GM23338 (cell line): ENCODE data around the gene CSTF3. TPM values are rescaled to one million over a fixed set of nuclear protein-coding genes. Genes with fewer than 3 reads are reported as not detected.

Experiments
- ATAC-seq: fragments of 200-7000 bp; cut with Tn5 transposase; 3 replicates; pipeline ENCODE4 v1.9.1; 2020
- DNase-seq: peaks from one replicate; pipeline ENCODE4 v3.0.0-alpha.2; 2015; ENCODE audit warnings: low spot score
- H2AFZ ChIP-seq: fragments of 200-600 bp; sonication (generic); 2 replicates; pipeline ENCODE4 v1.8.0; 2016; ENCODE audit warnings: antibody characterized with exemption, mild to moderate bottlenecking, moderate library complexity
- H3F3A ChIP-seq: fragments of 200-600 bp; sonication (generic); replicated peaks from 2 replicates; pipeline ENCODE4 v1.8.0; 2017; ENCODE audit warnings: antibody characterized with exemption, mixed run types, low read depth
- H3K27ac ChIP-seq: fragments of 200-600 bp; sonication (generic); 2 replicates; pipeline ENCODE4 v1.6.1; 2016; ENCODE audit warnings: low read depth
- H3K27me3 ChIP-seq: fragments of 200-600 bp; sonication (generic); 2 replicates; pipeline ENCODE4 v1.8.0; 2016; ENCODE audit warnings: mild to moderate bottlenecking, mixed run types, moderate library complexity; ENCODE audit not compliant: insufficient read depth
- H3K36me3 ChIP-seq: fragments of 200-600 bp; sonication (generic); 2 replicates; pipeline ENCODE4 v1.8.0; 2016; ENCODE audit warnings: mild to moderate bottlenecking; ENCODE audit not compliant: insufficient read depth
- H3K4me1 ChIP-seq: fragments of 200-600 bp; sonication (generic); 2 replicates; pipeline ENCODE4 v1.8.0; 2016; ENCODE audit warnings: mild to moderate bottlenecking, moderate library complexity; ENCODE audit not compliant: insufficient read depth
- H3K4me2 ChIP-seq: fragments of 200-600 bp; sonication (generic); 2 replicates; pipeline ENCODE4 v1.7.1; 2017; ENCODE audit warnings: mixed run types
- H3K4me3 ChIP-seq: fragments of 200-600 bp; sonication (generic); 2 replicates; pipeline ENCODE4 v1.6.1; 2016; ENCODE audit warnings: mixed run types
- H3K79me2 ChIP-seq: fragments of 200-600 bp; sonication (generic); replicated peaks from 2 replicates; pipeline ENCODE4 v1.8.0; 2017; ENCODE audit warnings: mild to moderate bottlenecking; ENCODE audit not compliant: insufficient read depth
- H3K9me2 ChIP-seq: fragments of 200-600 bp; sonication (generic); 2 replicates; pipeline ENCODE4 v1.8.0; 2017; ENCODE audit not compliant: insufficient read depth
- H4K20me1 ChIP-seq: fragments of 200-600 bp; sonication (generic); replicated peaks from 2 replicates; pipeline ENCODE4 v1.8.0; 2017; ENCODE audit warnings: mild to moderate bottlenecking; ENCODE audit not compliant: insufficient read depth
- H3K27ac Mint-ChIP-seq: 2 replicates; pipeline ENCODE4 v1.8.0; 2020; ENCODE audit warnings: inconsistent platforms, mild to moderate bottlenecking, moderate library complexity, mixed read lengths
- H3K27me3 Mint-ChIP-seq: 3 replicates; pipeline ENCODE4 v1.8.0; 2022; ENCODE audit warnings: low read depth, mild to moderate bottlenecking, moderate library complexity, mixed read lengths, inconsistent platforms; ENCODE audit not compliant: insufficient read depth, poor library complexity
- H3K36me3 Mint-ChIP-seq: 3 replicates; pipeline ENCODE4 v1.8.0; 2021; ENCODE audit warnings: low read depth, mild to moderate bottlenecking, inconsistent platforms, moderate library complexity, mixed read lengths
- H3K4me1 Mint-ChIP-seq: 3 replicates; pipeline ENCODE4 v1.8.0; 2020; ENCODE audit warnings: mild to moderate bottlenecking, inconsistent platforms, mixed read lengths
- H3K4me3 Mint-ChIP-seq: 3 replicates; pipeline ENCODE4 v1.8.0; 2021; ENCODE audit warnings: moderate library complexity, mild to moderate bottlenecking, inconsistent platforms, mixed read lengths
- H3K9me3 Mint-ChIP-seq: 3 replicates; pipeline ENCODE4 v1.8.0; 2020; ENCODE audit warnings: moderate library complexity, mild to moderate bottlenecking, inconsistent platforms, mixed read lengths
- CREB1 ChIP-seq: fragments of 250-450 bp; sonication (Bioruptor Pico); IDR thresholded peaks from 2 replicates; pipeline ENCODE4 v1.5.0; 2020; ENCODE audit warnings: low read depth, mild to moderate bottlenecking, moderate library complexity
- EZH2 ChIP-seq: fragments of 200-600 bp; sonication (generic); IDR thresholded peaks from one replicate; pipeline ENCODE4 v1.8.0; 2017; ENCODE audit warnings: antibody characterized with exemption, mild to moderate bottlenecking, low read depth; ENCODE audit not compliant: unreplicated experiment
- EZH2phosphoT487 ChIP-seq: fragments of 200-600 bp; sonication (generic); IDR thresholded peaks from one replicate; pipeline ENCODE4 v1.8.1; 2018; ENCODE audit warnings: antibody characterized with exemption; ENCODE audit not compliant: unreplicated experiment
- JUNB ChIP-seq: IDR thresholded peaks from one replicate; pipeline ENCODE4 v1.6.1; 2016; ENCODE audit warnings: antibody characterized with exemption; ENCODE audit not compliant: unreplicated experiment
- POLR2AphosphoS5 ChIP-seq: IDR thresholded peaks from 2 replicates; pipeline ENCODE4 v1.6.1; 2016; ENCODE audit warnings: antibody characterized with exemption, low read depth
- ZNF114 ChIP-seq: fragments of 250-450 bp; sonication (Bioruptor Pico); IDR thresholded peaks from 2 replicates; pipeline ENCODE4 v1.5.0; 2020; ENCODE audit warnings: mild to moderate bottlenecking, moderate library complexity
- ZNF331 ChIP-seq: fragments of 250-450 bp; sonication (Bioruptor Pico); IDR thresholded peaks from 2 replicates; pipeline ENCODE4 v1.5.0; 2020; ENCODE audit warnings: low read depth, mild to moderate bottlenecking, moderate library complexity
- ZNF462 ChIP-seq: fragments of 250-450 bp; sonication (Bioruptor Pico); IDR thresholded peaks from 2 replicates; pipeline ENCODE4 v1.5.0; 2020; ENCODE audit warnings: mild to moderate bottlenecking, moderate library complexity
- polyA plus RNA-seq: library from polyadenylated mRNA; unstranded; fragments of >200 nt; fragmentation: Nextera tagmentation; extraction: Ambion mirVana; gene quantifications from 2 replicates; pipeline ENCODE4 v1.2.1, GENCODE V29; 2016
- total RNA-seq: library from RNA; depleted of rRNA; stranded (reverse); fragments of >200 nt; shearing (Covaris generic); gene quantifications from 2 replicates; pipeline ENCODE4 v1.2.3, GENCODE V29; 2014
- TF ChIP-seq, protein P1 (sequence below), 2 experiments: fragments of 200-600 bp in 1 of 2; sonication (generic) in 1 of 2; conservative IDR thresholded peaks; 2 replicates each; pipeline versions ENCODE4 v1.5.1 to v1.6.1; 2016 to 2017; ENCODE audit warnings: antibody characterized with exemption in 2 of 2, low read depth in 2 of 2, mild to moderate bottlenecking in 2 of 2, moderate library complexity in 1 of 2
- TF ChIP-seq, protein P2 (sequence below): IDR thresholded peaks from 2 replicates; pipeline ENCODE4 v1.6.1; 2016; ENCODE audit warnings: antibody characterized with exemption

CSTF3 gene
- total and polyA plus RNA-seq, 2 experiments from 2014 or later, result 83.2 to 158 TPM

GRCh38 chr11:33064033-33064825 is 97.1 kb downstream of the CSTF3 start:
- peaks cover 3% of the 10 kb centered on the region; the same call in 1 of the 2 replicates for H3K36me3 ChIP-seq
- H3K9me2 ChIP-seq, result no peaks in the 10 kb centered on the region
- Mint-ChIP-seq H3K9me3 (no peaks in the 10 kb centered on the region), H3K4me3 (no peak overlapping the region), H3K36me3 (peaks cover 41% of the 10 kb centered on the region), H3K27ac (peak overlapping the region; percentile 34), H3K4me1 (peaks cover 22% of the 10 kb centered on the region), H3K27me3 (peaks cover 4% of the 10 kb centered on the region)
- ATAC-seq (no peak), DNase-seq (peak; percentile 18)
- H3F3A ChIP-seq, result 0 out of 2 replicates have a peak, but pooled peaks cover 2% of the 10 kb centered on the region
- no peaks in the 10 kb centered on the region for H3K79me2 ChIP-seq
- H4K20me1 ChIP-seq, result peaks cover 7% of the 10 kb centered on the region; the same call in 1 of the 2 replicates
- H3K4me2 ChIP-seq, result no peak overlapping the region
- peaks cover 5% of the 10 kb centered on the region; the same call in 1 of the 2 replicates for H3K4me1 ChIP-seq
- 0 out of 2 replicates have a peak overlapping the region, but pooled peaks have one; percentile 56 for H3K27ac ChIP-seq
- no peaks in the 10 kb centered on the region for H3K27me3 ChIP-seq
- H3K4me3 ChIP-seq, result no peak overlapping the region
- TF ChIP-seq, protein P1, sequence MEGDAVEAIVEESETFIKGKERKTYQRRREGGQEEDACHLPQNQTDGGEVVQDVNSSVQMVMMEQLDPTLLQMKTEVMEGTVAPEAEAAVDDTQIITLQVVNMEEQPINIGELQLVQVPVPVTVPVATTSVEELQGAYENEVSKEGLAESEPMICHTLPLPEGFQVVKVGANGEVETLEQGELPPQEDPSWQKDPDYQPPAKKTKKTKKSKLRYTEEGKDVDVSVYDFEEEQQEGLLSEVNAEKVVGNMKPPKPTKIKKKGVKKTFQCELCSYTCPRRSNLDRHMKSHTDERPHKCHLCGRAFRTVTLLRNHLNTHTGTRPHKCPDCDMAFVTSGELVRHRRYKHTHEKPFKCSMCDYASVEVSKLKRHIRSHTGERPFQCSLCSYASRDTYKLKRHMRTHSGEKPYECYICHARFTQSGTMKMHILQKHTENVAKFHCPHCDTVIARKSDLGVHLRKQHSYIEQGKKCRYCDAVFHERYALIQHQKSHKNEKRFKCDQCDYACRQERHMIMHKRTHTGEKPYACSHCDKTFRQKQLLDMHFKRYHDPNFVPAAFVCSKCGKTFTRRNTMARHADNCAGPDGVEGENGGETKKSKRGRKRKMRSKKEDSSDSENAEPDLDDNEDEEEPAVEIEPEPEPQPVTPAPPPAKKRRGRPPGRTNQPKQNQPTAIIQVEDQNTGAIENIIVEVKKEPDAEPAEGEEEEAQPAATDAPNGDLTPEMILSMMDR (conservative IDR thresholded peaks at IDR 0.05; ENCODE audit: low read depth in 2 of 2), result 0 out of 4 replicates have a peak, but pooled peaks of 1 of the 2 experiments have one; percentile 9
- TF ChIP-seq POLR2AphosphoS5, result no peak
- H2AFZ ChIP-seq, result no peak overlapping the region

- H3K4me2 ChIP-seq, result no peak overlapping the region
- peaks cover 40% of the 10 kb centered on the region for H3K36me3 Mint-ChIP-seq
- ATAC-seq, result no peak
- H3K9me2 ChIP-seq, result no peaks in the 10 kb centered on the region
- no peak for DNase-seq
- peaks cover 7% of the 10 kb centered on the region; the same call in 1 of the 2 replicates for H4K20me1 ChIP-seq
- H3K4me1 Mint-ChIP-seq, result peaks cover 22% of the 10 kb centered on the region
- H3K27ac ChIP-seq, result no peak overlapping the region
- no peaks in the 10 kb centered on the region for H3K27me3 ChIP-seq
- no peak overlapping the region for H3K4me3 ChIP-seq
- H3K36me3 ChIP-seq, result peaks cover 9% of the 10 kb centered on the region
- H3K79me2 ChIP-seq, result no peaks in the 10 kb centered on the region
- H3K4me3 Mint-ChIP-seq, result no peak overlapping the region
- H3K27ac Mint-ChIP-seq, result no peak overlapping the region
- 0 out of 2 replicates have a peak, but pooled peaks cover 2% of the 10 kb centered on the region for H3F3A ChIP-seq
- H2AFZ ChIP-seq, result no peak overlapping the region
- no peaks in the 10 kb centered on the region for H3K9me3 Mint-ChIP-seq
- H3K4me1 ChIP-seq, result peaks cover 9% of the 10 kb centered on the region; the same call in 1 of the 2 replicates
- H3K27me3 Mint-ChIP-seq, result peaks cover 4% of the 10 kb centered on the region
- no peak for TF ChIP-seq ZNF462 (CRISPR knock-in tag)
- no peak for TF ChIP-seq ZNF114 (CRISPR knock-in tag)
- TF ChIP-seq ZNF331 (CRISPR knock-in tag), result no peak
- no peak for TF ChIP-seq EZH2phosphoT487
- TF ChIP-seq CREB1, result no peak
- TF ChIP-seq JUNB, result no peak
- TF ChIP-seq, protein P2, sequence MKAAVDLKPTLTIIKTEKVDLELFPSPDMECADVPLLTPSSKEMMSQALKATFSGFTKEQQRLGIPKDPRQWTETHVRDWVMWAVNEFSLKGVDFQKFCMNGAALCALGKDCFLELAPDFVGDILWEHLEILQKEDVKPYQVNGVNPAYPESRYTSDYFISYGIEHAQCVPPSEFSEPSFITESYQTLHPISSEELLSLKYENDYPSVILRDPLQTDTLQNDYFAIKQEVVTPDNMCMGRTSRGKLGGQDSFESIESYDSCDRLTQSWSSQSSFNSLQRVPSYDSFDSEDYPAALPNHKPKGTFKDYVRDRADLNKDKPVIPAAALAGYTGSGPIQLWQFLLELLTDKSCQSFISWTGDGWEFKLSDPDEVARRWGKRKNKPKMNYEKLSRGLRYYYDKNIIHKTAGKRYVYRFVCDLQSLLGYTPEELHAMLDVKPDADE, result no peak
- no peak for TF ChIP-seq EZH2
Observed at GRCh38 chr11:33063326-33063881, 97.9 kb downstream of the CSTF3 start.
